ENCODE results near the gene THSD7A.

THSD7A gene

GRCh38 chr7:11706666-11707605, 125.1 kb downstream of the THSD7A start:
- DNase-seq (ENCODE audit: low read depth in 2 of 2), result no peak

- no peak for DNase-seq (ENCODE audit: low read depth in 2 of 2)
Measured at GRCh38 chr7:11703829-11704228, 128.2 kb downstream of the THSD7A start.

DNA sequence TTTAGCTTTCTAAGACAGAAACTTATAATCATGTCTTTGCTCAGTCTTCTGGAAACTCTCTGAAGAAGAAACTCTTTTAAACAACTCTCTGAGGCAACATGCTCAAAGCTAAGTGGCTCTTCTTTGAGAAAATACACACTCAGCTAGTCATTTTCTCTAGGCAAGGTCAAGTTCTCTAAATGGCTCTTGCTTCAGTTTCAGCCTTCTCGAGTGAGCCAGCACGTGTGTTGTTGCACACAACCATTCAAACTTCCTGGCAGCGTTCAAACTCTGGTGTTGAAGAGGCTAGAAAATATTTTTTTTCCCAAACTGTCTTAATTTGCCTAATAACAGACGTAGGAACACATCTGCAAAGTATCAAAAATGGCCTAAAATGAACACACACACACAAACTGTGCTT, 129.1 kb downstream of the THSD7A start:
- no peak for DNase-seq (ENCODE audit: low read depth in 2 of 2)

DNA sequence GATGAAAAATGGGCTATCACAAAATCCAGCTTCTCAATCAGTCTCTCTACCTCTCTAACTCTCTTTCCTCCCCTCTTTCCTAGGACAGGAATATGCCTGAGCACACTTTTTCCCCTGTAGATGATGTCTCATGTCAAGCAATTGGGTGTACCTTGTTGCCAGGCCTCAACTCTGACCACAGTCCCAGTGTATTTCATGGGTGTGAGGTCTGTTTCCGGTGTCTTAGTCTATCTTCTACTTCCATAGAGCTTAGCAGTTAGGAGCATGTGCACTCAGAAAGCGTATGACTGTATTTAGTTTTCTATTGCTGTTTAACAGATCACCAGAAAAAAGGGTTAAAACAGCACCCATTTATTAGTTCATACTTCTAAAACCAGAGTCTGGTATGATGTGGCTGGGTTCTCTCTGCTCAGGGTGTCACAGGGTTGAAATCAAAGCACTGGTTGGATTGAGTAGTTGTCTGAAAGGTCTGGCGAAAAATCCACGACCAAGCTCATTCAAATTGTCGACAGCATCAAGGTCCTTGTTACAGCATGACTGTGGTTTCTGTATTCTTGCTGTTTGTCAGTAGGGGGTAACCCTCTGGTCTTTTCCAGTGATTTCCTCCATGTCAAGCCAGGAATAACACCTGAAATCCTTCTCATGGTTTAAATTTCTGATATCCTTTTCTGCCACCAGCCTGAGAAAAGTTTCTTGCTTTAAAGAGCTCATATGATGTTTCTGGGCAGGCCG, 130.0 kb downstream of the THSD7A start:
- no peak for DNase-seq (ENCODE audit: low read depth in 2 of 2)

GRCh38 chr7:11699666-11700065, 132.3 kb downstream of the THSD7A start:
- DNase-seq (ENCODE audit: low read depth in 2 of 2), result no peak

- DNase-seq (ENCODE audit: low read depth in 2 of 2), result no peak
Measured at GRCh38 chr7:11698384-11698871, 133.6 kb downstream of the THSD7A start.

GRCh38 chr7:11690395-11690794, 141.6 kb downstream of the THSD7A start:
- no peak for DNase-seq (ENCODE audit: low read depth in 2 of 2)

DNA sequence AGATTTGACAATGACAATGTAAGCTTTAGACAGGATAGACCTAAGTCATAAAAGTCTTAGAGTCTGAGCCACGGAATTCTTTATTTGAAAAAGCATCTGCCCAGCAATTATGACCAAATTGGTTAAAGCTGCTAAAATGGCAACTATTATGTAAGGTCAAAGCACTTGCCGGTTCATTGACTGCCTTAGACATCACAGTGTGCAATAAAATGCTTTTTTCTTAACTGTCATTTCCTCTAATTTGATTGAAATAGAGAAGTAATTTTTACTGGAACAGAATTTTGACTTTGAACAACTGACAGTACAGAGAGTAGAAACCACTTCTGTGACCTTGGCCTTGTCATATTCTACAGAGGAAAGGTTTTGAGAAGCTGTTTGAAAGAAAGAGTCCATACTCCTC, 142.9 kb downstream of the THSD7A start:
- DNase-seq (ENCODE audit: low read depth in 2 of 2), result no peak

GRCh38 chr7:11681461-11681860, 150.5 kb downstream of the THSD7A start:
- no peak for DNase-seq (ENCODE audit: low read depth in 2 of 2)

GRCh38 chr7:11675163-11675562, 156.8 kb downstream of the THSD7A start:
- no peak for DNase-seq (ENCODE audit: low read depth in 2 of 2)

- DNase-seq (ENCODE audit: low read depth in 2 of 2), result no peak
Measured at GRCh38 chr7:11668727-11669126, 163.3 kb downstream of the THSD7A start.

DNA sequence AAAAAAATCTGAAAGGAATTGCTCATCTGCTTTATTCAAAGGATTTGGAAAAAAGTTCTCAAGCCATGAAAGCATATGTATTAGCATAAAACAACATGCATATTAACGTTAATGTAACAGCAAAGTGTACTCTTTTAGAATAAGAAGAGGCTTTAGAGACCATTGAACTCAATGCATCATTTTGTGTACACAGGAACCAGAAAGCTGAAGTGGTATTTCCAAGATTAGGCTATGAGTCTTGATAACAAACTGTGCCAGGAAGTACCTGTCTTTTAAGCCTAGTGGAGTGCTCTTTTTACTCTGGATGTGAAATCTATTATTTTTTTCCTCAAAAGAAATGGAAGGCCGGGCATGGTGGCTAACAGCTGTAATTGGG, 164.2 kb downstream of the THSD7A start:
- DNase-seq (ENCODE audit: low read depth in 2 of 2), result no peak

DNA sequence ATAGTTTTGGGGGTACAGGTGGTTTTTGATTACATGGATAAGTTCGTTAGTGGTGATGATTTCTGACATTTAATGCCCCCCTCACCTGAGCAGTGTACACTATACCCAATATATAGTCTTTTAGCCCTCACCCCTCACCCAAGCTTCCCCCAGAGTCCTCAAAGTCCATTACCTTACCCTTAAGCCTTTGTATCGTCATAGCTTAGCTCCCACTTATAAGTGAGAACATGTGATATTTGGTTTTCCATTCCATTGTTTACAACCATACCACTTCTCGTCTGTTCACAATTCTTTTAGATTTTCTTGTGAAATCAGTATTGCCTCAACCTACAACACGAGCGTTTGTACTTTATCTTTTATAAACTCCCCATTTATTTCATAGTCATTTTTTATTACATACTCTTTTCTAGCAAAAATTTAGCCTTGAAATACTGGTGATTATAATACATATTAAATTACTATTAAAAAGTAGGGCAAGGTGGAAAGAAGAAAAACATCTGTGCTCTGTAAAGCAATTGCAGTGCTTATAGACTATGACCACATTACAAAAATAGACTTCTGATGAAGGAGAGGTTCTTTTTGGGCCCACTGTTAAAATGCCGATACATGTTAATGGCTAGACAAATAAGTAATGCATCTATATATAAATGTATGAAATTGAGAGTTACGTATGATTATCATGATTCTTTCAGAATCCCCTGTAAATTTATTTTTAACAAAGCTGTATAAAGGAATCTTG, 164.8 kb downstream of the THSD7A start:
- DNase-seq (ENCODE audit: low read depth in 2 of 2), result no peak

- no peak for DNase-seq (ENCODE audit: low read depth in 2 of 2)
Measured at GRCh38 chr7:11665357-11665756, 166.6 kb downstream of the THSD7A start.

- DNase-seq (ENCODE audit: low read depth in 2 of 2), result no peak
Measured at GRCh38 chr7:11655642-11656041, 176.4 kb downstream of the THSD7A start.

GRCh38 chr7:11655163-11655562, 176.8 kb downstream of the THSD7A start:
- DNase-seq (ENCODE audit: low read depth in 2 of 2), result no peak

GRCh38 chr7:11650500-11650899, 181.5 kb downstream of the THSD7A start:
- DNase-seq (ENCODE audit: low read depth in 2 of 2), result no peak

GRCh38 chr7:11650030-11650429, 182.0 kb downstream of the THSD7A start:
- DNase-seq (ENCODE audit: low read depth in 2 of 2), result no peak

GRCh38 chr7:11648980-11649379, 183.0 kb downstream of the THSD7A start:
- DNase-seq (ENCODE audit: low read depth in 2 of 2), result no peak

DNA sequence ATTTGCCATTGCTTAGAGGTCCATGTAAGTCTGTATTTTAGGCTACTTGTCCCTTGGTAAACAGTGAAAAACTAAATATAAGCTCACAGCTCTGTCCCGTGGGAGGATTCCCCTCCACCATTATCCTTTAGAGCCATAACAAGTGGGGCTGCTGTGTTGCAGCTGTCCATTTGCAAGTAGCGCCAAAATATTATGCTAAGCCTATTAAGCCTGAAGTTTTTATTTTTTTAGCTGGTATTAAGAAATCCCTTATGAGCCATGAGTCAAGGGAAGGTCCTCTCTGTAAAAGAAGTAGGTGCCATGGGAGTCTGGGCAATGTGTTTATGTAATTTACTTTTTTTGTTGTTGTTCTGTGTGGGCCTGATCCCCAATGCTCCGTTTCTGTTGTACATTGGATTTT, 183.9 kb downstream of the THSD7A start:
- no peak for DNase-seq (ENCODE audit: low read depth in 2 of 2)

- DNase-seq (ENCODE audit: low read depth in 2 of 2), result no peak
Measured at GRCh38 chr7:11642841-11643240, 189.2 kb downstream of the THSD7A start.

GRCh38 chr7:11642276-11642675, 189.7 kb downstream of the THSD7A start:
- no peak for DNase-seq (ENCODE audit: low read depth in 2 of 2)
